NB4 (cell line): ENCODE measurements around the gene BMP4.

Source experiments
- DNase-seq: peaks from one replicate; pipeline ENCODE4 v3.0.0; 2010; ENCODE audit warnings: low read depth
- H3K4me3 ChIP-seq: one replicate; pipeline ENCODE4 v1.5.1; 2011; ENCODE audit warnings: mild to moderate bottlenecking, low read depth, low read length, moderate library complexity
- MYC ChIP-seq: IDR thresholded peaks from 2 replicates; pipeline ENCODE4 v1.6.1; 2011; ENCODE audit warnings: low read depth, low read length
- POLR2A ChIP-seq: IDR thresholded peaks from 2 replicates; pipeline ENCODE4 v1.6.1; 2011; ENCODE audit warnings: mild to moderate bottlenecking; ENCODE audit not compliant: insufficient read length; ENCODE audit errors: extremely low read depth
- TF ChIP-seq, protein P1 (sequence below): IDR thresholded peaks from one replicate; pipeline ENCODE4 v1.5.1; 2012; ENCODE audit warnings: low read depth, low read length
- TF ChIP-seq, protein P2 (sequence below): IDR thresholded peaks from 2 replicates; pipeline ENCODE4 v1.6.1; 2011; ENCODE audit warnings: low read depth, low read length

Gene BMP4

DNA sequence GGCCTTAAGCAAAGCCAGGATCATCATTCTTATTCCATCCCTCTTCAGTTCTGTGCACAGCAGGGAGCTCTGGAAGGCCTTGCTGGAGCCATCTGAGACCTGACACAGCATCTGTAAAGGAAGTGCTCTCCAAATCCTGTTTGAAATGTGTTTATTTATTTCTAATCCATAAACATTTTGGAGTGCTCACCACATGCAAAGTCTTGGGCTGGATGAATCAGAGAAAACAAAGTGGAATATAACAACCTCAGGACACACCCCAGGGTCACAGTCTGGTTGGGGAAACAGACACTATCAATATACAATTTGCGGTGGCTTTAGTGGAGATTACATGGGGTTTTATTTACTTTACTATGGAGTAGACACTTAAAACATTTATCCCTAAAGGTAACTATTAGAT lies 54.3 kb downstream of the BMP4 start:
- H3K4me3 ChIP-seq = no peak overlapping the region
- TF ChIP-seq, protein P1, sequence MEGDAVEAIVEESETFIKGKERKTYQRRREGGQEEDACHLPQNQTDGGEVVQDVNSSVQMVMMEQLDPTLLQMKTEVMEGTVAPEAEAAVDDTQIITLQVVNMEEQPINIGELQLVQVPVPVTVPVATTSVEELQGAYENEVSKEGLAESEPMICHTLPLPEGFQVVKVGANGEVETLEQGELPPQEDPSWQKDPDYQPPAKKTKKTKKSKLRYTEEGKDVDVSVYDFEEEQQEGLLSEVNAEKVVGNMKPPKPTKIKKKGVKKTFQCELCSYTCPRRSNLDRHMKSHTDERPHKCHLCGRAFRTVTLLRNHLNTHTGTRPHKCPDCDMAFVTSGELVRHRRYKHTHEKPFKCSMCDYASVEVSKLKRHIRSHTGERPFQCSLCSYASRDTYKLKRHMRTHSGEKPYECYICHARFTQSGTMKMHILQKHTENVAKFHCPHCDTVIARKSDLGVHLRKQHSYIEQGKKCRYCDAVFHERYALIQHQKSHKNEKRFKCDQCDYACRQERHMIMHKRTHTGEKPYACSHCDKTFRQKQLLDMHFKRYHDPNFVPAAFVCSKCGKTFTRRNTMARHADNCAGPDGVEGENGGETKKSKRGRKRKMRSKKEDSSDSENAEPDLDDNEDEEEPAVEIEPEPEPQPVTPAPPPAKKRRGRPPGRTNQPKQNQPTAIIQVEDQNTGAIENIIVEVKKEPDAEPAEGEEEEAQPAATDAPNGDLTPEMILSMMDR = no peak
- no peak for TF ChIP-seq MYC
- TF ChIP-seq POLR2A = no peak
- TF ChIP-seq, protein P2, sequence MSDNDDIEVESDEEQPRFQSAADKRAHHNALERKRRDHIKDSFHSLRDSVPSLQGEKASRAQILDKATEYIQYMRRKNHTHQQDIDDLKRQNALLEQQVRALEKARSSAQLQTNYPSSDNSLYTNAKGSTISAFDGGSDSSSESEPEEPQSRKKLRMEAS = no peak
- no peak for DNase-seq

DNA sequence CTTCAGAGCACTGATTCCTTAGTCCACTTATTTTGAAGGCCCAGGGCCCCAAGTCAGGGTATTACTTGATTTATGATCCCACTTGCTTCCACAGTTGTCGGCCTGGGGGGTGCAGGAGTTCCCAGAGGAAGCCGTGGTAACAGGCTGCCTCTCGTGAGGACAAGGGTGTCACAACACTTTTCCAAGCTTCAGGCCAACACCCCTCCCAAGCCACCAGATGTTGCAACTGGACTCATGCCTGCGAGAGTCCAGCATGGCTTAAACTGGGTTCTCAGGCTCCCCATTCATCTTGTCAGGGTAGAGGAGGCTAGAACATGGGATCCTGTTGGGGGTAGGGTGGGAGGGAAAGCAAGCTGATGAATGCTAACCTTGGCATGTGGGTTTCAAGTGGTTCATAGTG lies 56.1 kb downstream of the BMP4 start:
- H3K4me3 ChIP-seq = no peak overlapping the region
- DNase-seq = no peak
- TF ChIP-seq POLR2A (no peak), MYC (no peak)
- TF ChIP-seq, protein P1 = no peak
- TF ChIP-seq, protein P2 = no peak
